Activated effector memory CD4-positive, alpha-beta T cell treated with Interleukin-2 at 50 U/mL for 16 hours (primary cell): Measurements from ENCODE around the gene RRP1.

ENCODE experiments used
- DNase-seq: peaks from one replicate; pipeline ENCODE4 v3.0.0-alpha.2; 2020

Gene RRP1

GRCh38 chr21:43803558-43804300 lies 14.4 kb downstream of the RRP1 start:
- DNase-seq = no peak

DNA sequence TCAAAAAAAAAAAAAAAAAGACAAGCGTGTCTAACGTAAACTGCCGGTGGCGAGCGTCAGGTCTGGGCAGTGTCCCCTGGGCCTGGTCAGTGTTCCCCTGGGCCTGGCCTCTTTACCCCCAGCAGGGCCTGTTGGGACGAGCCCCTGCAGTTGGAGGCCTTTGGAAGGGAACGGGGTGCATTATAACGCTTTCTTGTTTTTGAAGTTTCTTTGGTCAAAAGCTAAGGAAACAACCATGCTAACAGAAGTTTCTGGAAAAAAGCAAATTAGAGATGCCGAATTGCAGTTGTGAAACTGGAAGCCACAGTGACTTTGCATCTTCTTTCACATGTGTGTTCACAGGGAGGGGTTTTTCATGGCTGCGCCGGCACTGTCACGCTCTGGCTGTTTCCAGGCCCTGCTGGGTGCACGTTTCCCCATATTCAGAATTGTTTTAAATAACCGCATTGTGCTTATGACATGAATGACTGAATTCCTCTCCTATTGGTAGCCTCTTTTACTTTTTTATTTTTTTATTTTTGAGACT lies 16.0 kb downstream of the RRP1 start:
- DNase-seq = no peak

DNA sequence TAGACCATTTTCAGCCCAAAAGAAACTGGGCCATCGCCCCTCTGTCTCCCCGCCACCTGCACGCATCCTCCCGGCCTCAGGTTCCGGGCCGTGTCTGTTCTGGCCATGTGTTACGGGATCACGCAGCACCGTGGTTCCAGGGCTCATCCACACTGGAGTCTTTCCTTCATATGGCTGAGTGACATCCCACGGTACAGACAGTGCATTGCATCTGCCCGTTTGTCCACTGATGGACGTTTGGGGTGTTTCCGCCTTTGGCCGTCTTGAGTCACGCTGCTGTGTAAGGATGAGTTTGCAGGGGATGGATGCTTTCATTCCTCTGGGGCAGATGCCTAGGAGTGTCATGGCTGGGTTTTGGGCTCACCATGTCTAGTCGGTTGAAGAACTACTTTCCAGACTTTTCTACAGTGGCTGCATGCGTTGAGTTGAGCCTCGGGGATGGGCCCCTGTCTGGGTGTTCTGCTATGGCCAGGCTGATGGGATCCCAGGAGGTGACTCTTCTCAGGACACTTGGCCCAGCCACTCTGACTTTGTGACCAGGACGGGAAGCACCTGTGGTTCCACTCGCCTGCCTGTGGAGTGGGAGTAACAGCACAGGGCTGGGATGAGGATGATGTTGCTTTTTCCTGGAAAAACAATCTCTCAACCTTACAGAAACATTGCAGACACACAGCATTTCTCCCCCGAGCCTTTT lies 16.8 kb downstream of the RRP1 start:
- DNase-seq = no peak

DNA sequence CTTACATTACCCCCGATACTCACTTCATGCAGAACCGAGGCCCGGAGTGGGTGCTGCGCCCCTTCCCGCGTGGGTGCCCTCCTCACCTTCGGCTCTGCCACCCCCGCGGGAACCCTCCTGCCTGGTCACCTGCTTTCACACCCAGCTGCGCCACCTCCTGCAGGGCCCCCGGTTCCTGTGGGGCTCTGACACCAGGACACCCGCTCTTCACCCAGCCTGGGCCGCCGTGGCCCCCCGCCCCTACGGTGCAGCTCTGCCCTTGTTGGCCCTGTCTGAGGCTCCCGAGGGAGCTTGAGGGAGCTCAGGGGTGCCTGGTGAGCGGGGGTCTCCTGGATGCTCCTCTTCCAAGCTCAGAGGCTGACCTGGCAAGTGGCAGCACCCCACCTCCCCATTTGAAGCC lies 19.0 kb downstream of the RRP1 start:
- no peak for DNase-seq

DNA sequence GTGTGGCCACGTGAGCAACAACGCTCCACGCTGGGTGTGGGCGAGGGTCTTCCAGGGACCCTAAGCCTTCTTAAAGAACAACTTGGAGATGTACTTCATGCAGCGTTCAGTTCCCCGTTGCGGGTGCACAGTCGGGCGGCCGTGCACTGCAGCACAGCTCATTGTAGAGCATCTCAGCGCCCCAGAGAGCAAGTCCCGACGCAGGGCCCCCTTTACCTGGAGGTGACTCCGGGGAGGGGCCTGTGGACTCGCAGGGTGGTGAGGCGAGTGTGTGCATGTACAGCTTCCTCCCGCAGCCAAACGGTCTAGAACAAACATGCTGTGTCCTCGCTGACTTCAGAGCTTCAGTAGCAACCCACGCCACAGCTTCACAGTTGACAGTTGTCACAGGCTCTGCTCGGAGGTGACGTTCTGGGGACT lies 19.5 kb downstream of the RRP1 start:
- DNase-seq = no peak

- no peak for DNase-seq
Measured at GRCh38 chr21:43809346-43809799, 20.0 kb downstream of the RRP1 start.

DNA sequence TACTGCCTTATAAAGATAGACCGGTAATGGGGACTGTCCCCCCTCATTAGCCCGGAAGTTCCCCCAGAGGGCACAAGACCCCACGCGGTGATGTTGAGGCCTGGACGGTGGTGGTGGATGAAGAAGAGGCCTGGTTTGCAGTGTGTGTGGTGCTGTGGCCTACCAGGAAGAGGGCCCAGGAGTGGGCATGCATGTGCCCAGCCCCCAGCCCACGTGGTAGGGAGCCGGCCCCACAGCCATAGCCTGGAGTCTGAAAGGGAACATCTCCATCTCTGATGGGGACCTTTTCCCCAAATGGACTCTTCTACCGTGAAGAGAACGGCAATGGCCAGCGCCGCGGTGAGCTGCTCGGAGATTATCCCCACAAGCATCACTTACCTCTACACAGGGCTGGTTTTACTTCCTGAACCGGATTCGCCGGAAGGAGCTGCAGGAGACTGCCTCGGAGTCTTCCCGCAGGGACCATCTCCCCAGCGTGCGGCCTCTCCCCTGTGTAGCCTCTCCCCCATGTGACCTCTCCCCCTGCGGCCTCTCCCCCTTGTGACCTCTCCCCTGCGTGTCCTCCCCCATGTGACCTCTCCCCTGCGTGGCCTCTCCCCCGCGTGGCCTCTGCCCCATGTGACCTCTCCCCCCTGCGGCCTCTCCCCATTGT lies 20.6 kb downstream of the RRP1 start:
- DNase-seq = no peak

DNA sequence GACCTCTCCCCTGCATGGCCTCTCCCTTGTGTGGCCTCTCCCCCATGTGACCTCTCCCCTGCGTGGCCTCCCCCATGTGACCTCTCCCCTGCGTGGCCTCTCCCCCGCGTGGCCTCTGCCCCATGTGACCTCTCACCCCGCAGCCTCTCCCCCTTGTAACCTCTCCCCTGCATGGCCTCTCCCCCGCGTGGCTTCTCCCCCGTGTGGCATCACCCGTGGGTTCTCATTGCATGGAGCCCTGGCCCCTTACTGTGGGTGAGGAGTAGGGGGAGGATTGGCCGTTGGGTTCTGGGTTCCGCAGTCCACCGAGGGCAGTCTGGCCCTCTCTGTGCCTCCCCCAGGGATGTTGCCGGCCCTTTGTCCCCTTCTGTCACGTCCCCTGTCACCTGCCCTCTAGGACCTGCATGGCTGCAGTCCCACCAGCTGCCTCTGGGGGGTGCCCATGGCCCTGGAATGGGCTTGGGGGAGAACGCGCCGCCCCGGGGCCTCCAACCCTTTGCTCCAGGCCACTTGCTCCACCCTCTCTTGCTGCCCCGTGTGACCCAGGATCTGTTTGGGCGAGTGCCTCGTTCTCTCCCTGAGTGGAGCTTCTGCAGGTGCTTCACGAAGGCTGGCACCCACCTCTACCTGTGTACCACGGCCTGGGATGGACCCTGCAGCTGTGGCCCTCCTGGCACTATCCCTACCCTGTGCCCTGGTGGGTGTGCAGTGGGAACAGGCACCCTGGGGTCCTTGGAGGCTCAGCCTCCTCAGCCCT lies 21.3 kb downstream of the RRP1 start:
- peak; percentile 73 for DNase-seq

DNA sequence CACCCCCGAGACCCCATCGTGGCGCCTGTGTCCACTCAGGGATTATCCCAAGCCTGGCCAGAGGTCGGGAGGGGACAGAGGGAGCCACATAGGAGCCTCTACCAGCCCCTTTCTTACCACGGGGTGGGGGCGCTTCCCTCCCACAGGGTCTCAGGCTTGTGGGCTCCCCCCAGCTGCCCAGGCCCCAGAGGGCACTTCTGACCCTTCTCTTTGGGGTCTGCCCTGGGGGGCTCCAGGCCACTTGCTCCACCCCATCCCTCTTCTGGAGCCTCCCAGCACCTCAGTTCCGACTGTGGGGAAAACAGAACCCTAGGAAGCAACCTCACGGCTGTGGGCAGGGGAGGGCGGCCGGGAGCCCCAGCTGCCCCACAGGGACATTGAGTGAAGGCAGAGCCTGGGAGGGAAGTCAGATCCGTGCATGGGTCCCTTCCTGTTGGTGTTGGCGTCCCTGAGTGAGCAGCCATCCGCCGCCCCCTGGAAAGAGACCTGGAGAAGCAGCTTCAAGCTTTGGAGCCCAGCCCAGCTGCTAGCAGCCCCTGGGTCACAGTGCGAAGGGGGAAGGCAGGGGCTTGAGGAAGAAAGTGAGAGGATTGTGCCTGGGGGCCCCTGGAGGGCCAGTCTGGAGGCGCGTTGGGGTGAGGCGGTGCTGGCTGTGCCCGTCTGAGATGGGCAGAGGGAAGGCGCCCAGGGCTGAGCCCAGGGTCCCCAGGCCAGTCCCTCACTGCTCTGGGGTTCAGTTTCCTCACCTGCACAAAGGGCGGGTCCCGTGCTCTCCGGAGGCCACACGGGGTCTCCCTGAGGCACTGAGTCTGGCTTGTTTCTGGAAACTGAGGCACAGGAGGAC lies 22.1 kb downstream of the RRP1 start:
- no peak for DNase-seq

GRCh38 chr21:43812139-43812821 lies 22.9 kb downstream of the RRP1 start:
- DNase-seq = no peak

DNA sequence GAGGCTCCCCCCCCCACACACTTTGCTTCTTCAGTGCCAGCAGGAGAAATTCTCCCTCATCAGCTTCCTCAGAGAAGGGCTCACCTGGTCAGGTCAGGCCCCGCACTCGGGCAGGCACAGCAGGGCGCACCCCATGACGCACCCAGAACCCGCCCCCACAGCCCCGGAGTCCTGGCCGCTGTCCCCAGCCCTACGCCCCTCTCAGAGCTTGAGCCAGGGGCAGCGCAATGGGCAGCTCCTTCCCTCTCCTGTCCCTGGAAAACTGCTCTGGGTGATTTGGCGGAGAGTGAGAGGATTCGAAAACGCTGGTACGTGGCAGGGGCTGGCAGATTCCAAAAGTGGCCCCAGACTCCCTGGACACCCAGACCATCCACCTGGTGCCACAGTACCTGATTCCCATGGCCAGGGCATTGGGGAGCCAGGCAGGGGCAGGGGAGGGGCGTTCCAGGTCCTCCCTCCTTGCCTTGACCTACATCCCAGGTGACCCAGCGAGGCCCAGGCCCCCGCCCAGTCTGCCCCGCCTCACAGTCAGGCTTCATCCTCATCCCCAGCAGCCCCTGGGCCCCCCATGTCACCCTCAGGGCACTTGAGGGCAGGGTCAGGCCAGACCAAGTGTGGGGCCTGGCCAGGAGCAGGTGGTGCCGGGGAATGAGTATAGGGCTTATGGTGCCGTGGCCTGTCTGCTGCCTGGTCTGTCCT lies 23.7 kb downstream of the RRP1 start:
- no peak for DNase-seq

DNA sequence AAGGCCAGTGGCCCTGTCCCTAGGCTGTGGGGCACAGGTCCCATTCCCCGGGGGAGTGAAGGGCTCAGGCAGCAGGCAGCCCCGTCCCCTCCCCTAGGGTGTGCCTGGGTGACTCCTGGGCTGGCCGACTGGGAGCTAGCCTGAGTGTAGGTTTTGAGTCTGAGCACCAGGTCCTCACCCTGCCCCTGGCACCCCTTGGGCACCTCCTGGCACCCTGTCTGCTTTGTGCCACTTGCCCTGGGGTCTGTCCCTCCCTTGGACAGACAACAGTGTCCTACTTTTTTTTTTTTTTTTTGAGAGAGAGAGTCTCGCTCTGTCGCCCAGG lies 24.2 kb downstream of the RRP1 start:
- DNase-seq = no peak

DNA sequence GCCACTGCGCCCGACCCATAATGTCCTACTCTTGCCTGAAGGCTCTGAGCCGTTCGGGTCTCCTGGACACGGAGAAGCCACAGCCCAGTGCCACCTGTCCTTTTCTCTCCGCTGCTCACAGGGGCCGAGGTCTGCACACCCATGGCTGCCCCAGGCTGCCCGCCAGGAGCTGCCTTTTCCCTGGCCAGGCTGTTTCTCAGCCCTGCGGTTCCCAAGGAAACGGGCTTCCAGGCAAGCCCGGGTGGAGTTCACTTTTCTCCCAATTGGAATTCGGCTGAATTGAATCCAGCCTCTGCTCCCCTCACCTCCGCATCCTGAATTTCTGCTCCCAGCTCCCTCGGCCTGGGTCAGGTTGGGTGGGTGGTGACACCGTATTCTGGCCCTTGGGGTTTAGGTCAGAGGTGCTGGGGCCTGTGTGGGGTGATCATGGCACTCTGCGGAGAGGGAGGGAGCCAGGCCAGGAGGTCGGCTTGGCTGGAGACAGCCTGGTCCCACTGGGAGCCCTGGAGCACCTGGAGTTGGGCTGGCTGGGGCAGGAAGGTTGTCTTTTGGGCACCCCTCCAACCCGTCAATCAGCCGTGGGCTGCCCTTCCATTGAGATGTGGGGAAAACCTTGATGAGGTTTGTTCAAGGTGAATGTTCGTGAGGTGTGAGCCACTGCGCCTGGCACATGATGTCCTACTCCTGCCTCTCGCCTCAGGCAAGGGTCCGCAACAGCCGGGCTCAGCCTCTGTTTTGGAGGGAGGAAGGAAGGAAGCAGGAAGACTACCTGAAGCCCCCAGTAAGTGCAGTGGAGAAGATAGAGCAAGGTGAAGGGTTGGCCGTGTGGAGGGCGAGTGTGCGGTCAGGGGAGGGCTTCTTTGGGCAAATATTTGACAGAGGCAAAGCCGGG lies 25.1 kb downstream of the RRP1 start:
- no peak for DNase-seq

DNA sequence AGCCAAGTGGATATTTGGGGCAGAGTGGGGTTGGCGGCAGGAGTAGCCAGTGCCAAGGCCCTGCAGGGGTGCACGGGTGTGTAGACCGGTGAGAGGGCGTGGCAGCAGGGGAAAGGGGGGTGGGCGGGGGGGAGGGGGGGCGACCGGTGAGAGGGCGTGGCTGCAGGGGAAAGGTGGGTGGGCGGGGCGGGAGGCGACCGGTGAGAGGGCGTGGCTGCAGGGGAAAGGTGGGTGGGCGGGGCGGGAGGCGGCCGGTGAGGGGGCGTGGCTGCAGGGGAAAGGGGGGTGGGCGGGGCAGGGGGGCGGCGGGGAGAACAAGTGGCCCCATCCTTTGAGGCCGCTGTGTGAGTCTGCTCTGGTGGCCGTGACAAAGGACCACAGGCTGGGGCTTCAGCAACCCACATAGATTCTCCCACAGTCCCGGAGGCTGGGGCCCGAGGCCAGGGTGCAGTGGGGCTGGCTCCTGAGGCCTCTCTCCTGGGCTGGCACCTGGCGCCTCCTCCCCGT lies 25.8 kb downstream of the RRP1 start:
- no peak for DNase-seq

DNA sequence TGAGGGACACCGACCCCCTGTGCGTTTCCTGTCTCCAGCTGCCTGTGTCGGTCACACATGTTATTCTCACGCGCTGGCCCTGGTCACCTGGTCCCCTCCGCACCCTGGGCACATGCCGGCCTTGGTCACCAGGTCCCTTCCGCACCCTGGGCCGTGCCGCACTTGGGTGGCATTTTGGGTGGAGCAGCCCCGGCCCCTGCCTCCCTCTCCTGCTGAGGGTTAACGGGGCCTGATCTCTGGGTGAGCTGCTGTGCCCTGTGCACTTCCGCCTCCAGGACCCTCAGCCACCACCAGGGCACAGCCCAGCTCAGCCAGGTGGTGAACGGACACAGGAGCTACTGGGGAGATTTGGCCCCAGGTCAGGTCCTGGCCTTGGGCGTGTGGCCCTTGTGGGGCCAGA lies 26.6 kb downstream of the RRP1 start:
- DNase-seq = no peak

DNA sequence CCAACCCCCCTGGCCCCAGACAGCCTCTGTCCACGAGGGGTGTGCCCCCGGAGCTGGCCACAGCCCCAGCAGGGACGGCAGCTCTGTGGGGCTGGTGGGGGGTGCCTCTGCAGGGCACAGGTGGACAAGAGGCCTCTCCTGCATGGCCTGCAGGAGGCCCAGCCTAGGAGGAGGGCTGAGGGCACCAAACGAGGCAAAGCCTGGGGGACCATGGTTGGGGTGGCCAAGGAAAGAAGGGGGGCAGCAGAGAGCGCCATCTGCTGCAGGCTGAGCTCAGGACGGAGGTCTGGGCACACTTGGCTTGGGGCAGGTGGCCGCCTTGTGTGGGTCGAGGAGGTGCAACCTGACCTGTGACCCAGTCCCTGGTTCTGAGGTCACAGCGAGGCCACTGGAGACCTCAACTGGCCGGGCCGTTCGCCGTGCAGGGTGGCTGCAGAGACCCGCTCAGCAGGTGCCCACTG lies 27.3 kb downstream of the RRP1 start:
- no peak for DNase-seq

GRCh38 chr21:43817157-43818086 lies 28.0 kb downstream of the RRP1 start:
- no peak for DNase-seq

DNA sequence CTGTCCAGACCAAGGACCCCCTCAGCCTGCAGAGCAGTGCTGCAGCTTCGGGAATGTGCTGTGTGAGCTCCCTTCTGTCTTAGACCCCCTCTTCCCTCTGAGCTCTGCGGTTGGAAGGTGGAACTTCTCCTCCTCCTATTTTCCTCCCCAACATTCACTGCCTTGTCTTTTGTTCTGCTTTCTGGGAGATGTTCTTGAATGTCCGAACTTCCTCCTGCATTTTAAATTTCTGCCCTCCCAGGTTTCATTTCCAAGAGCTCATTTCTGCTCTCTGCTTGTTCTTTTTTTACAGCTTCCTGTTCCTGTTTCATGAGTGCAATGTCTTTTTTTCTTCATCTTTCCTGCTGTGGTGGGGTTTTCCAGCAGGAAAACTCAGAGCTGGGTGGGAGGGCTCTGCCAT lies 29.3 kb downstream of the RRP1 start:
- no peak for DNase-seq
